Keratinocyte (primary cell): ENCODE measurements around the gene INAFM1.

Experiments
- EZH2 ChIP-seq: IDR thresholded peaks from one replicate; pipeline ENCODE4 v1.6.1; 2012; ENCODE audit warnings: inconsistent platforms, mild to moderate bottlenecking, low read length, moderate library complexity
- TF ChIP-seq, protein P1 (sequence below), 3 experiments: IDR thresholded peaks in 1 of 3; conservative IDR thresholded peaks in 1 of 3; optimal IDR thresholded peaks in 1 of 3; 2 replicates in 2 of 3; 3 replicates in 1 of 3; pipeline versions ENCODE3 to v1.5.1; 2011; ENCODE audit warnings: low read length in 3 of 3, mild to moderate bottlenecking in 3 of 3, moderate library complexity in 2 of 3, control low read depth in 1 of 3, inconsistent platforms in 1 of 3; ENCODE audit not compliant: insufficient read depth in 2 of 3; ENCODE audit errors: extremely low read depth in 1 of 3

- TF ChIP-seq, protein P1, sequence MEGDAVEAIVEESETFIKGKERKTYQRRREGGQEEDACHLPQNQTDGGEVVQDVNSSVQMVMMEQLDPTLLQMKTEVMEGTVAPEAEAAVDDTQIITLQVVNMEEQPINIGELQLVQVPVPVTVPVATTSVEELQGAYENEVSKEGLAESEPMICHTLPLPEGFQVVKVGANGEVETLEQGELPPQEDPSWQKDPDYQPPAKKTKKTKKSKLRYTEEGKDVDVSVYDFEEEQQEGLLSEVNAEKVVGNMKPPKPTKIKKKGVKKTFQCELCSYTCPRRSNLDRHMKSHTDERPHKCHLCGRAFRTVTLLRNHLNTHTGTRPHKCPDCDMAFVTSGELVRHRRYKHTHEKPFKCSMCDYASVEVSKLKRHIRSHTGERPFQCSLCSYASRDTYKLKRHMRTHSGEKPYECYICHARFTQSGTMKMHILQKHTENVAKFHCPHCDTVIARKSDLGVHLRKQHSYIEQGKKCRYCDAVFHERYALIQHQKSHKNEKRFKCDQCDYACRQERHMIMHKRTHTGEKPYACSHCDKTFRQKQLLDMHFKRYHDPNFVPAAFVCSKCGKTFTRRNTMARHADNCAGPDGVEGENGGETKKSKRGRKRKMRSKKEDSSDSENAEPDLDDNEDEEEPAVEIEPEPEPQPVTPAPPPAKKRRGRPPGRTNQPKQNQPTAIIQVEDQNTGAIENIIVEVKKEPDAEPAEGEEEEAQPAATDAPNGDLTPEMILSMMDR (optimal IDR thresholded peaks at IDR 0.05 in 1 of 3, IDR thresholded peaks at IDR 0.05 in 1 of 3, conservative IDR thresholded peaks at IDR 0.05 in 1 of 3; ENCODE audit: extremely low read depth in 1 of 3, insufficient read depth in 2 of 3, low read length in 3 of 3) = no peak
- no peak for TF ChIP-seq EZH2
Observed at GRCh38 chr19:47226426-47227351, 48.0 kb upstream of the INAFM1 start.
